Measurements from ENCODE around the gene PFKFB2. TPM values are rescaled to one million over a fixed set of nuclear protein-coding genes. Genes with fewer than 3 reads are reported as not detected.

PFKFB2 gene
- total and polyA plus RNA-seq, 2 of the 8 experiments (the other 6 are each of a cell fraction or from before 2014, with no cell fraction given), result 6.7 to 19.1 TPM

DNA sequence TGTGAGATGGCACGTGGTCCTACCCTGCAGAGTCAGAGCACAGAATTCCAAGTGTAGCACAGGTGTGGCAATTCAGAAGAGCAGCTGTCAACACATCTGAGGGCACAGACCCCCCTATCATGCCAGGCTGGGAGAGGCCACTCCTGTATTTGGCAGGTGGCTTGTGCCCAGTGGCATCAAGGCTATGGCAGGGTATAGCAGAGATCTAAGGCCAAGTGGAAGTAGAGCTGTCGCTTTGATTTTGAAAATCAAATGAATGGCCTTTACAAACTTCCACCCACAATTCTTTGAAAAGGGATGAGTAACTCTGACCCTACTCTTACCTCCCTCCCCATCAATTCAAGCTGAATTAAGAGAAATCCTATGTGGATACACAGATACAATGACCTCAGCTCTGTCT, 33.9 kb upstream of the PFKFB2 start:
- Histone ChIP-seq H3K56ac (replicated peaks; ENCODE audit: insufficient read length, low read depth, low read length) (no peak overlapping the region), H3K27me3 (replicated peaks in 1 of 4; ENCODE audit: control insufficient read depth in 3 of 4, extremely low read depth in 1 of 4, insufficient read depth in 3 of 4, low read length in 3 of 4) (no peaks in the 10 kb centered on the region), H3K79me1 (ENCODE audit: low read depth, low read length) (no peaks in the 10 kb centered on the region), H3K23ac (ENCODE audit: insufficient read length) (no peak overlapping the region), H2BK15ac (ENCODE audit: low read length) (no peak overlapping the region), H4K91ac (replicated peaks; ENCODE audit: insufficient read length, low read length) (no peak overlapping the region), H2BK20ac (ENCODE audit: low read length) (no peak overlapping the region), H2BK12ac (ENCODE audit: low read depth, low read length) (0 out of 2 replicates have a peak overlapping the region, but pooled peaks have one; percentile 60), H2BK120ac (replicated peaks; ENCODE audit: low read depth, low read length) (no peak overlapping the region), H4K8ac (ENCODE audit: extremely low read depth, insufficient read depth, low read length) (no peak overlapping the region), H3K14ac (ENCODE audit: insufficient read length) (no peak overlapping the region), H3K18ac (ENCODE audit: extremely low read depth, low read length) (no peak overlapping the region), H4K5ac (ENCODE audit: insufficient read length, low read depth, low read length) (no peak overlapping the region), H4K20me1 (replicated peaks in 1 of 2; ENCODE audit: control insufficient read depth in 1 of 2, insufficient read depth in 2 of 2, low read length in 2 of 2) (no peaks in the 10 kb centered on the region), H3K27ac (ENCODE audit: low read depth, low read length) (no peak overlapping the region), H3K79me2 (ENCODE audit: control insufficient read depth in 1 of 2, insufficient read depth in 2 of 2, low read length in 2 of 2) (no peaks in the 10 kb centered on the region), H3K9me3 (ENCODE audit: insufficient read depth in 2 of 2, low read depth in 1 of 2, low read length in 1 of 2) (no peaks in the 10 kb centered on the region), H3K4me3 (ENCODE audit: extremely low read depth in 1 of 4, insufficient read depth in 2 of 4, low read depth in 3 of 4, low read length in 4 of 4) (no peak overlapping the region), H3K36me3 (ENCODE audit: control insufficient read depth in 2 of 4, insufficient read depth in 4 of 4, low read length in 3 of 4) (peaks cover 0 to 2% (median 0%) of the 10 kb centered on the region in 4 experiments; a peak in 2 of 8 replicates), H2AK5ac (ENCODE audit: low read depth, low read length) (no peak overlapping the region), H3K4me2 (ENCODE audit: insufficient read depth in 1 of 2, low read depth in 2 of 2, low read length in 2 of 2) (no peak overlapping the region), H3K23me2 (ENCODE audit: low read depth, low read length) (no peaks in the 10 kb centered on the region), H2AFZ (ENCODE audit: low read length) (no peak overlapping the region), H3K4me1 (replicated peaks in 1 of 4; ENCODE audit: control insufficient read depth in 3 of 4, insufficient read depth in 4 of 4, low read length in 3 of 4) (no peaks in the 10 kb centered on the region), H2BK5ac (ENCODE audit: low read depth, low read length) (no peak overlapping the region), H3K9ac (replicated peaks in 1 of 4; ENCODE audit: extremely low read depth in 1 of 4, low read depth in 3 of 4, low read length in 3 of 4) (no peak overlapping the region), H3K4ac (replicated peaks; ENCODE audit: insufficient read length, low read depth, low read length) (no peak overlapping the region)
- DNase-seq (ENCODE audit: low read depth in 1 of 2, low spot score in 2 of 2), result no peak
- ChIA-PET POLR2A (ENCODE audit: partially characterized antibody) (no interaction called here), CTCF (ENCODE audit: partially characterized antibody) (interaction anchor here (0.7 to 10.5 kb wide), 4 partner anchors 11 to 31 kb away, joined by 3 to 122 read pairs (median 4); no protein-coding TSS in a partner anchor)
- no peak for FAIRE-seq
- 96% methylated on average over 2 of the region's 2 CpGs; no CpG with 5 or more reads in 1 of the 2 experiments for WGBS, 2 experiments (ENCODE audit: extremely low coverage in 1 of 2, insufficient coverage in 1 of 2, insufficient read length in 1 of 2, insufficient replicate concordance in 2 of 2, low coverage in 1 of 2, low lambda C conversion rate in 2 of 2, missing lambda C conversion rate in 1 of 2)
- no peak for TF ChIP-seq POU5F1 (IDR thresholded peaks at IDR 0.05; ENCODE audit: low read depth, low read length)
- TF ChIP-seq, protein P1, sequence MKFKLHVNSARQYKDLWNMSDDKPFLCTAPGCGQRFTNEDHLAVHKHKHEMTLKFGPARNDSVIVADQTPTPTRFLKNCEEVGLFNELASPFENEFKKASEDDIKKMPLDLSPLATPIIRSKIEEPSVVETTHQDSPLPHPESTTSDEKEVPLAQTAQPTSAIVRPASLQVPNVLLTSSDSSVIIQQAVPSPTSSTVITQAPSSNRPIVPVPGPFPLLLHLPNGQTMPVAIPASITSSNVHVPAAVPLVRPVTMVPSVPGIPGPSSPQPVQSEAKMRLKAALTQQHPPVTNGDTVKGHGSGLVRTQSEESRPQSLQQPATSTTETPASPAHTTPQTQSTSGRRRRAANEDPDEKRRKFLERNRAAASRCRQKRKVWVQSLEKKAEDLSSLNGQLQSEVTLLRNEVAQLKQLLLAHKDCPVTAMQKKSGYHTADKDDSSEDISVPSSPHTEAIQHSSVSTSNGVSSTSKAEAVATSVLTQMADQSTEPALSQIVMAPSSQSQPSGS (IDR thresholded peaks at IDR 0.05; ENCODE audit: low read length), result no peak

Data from H1 (cell line).